Stomach (tissue), 4 donors: ENCODE results near the gene CHRFAM7A.
"Not testable (repeated sequence)": the region's sequence is repeated elsewhere in the genome, so short reads cannot be mapped to it uniquely, and the experiment has no call there.

Experiments used
- CTCF ChIP-seq, 7 experiments: fragments of 450-650 bp in 4 of 7; fragments of 200-600 bp in 3 of 7; sonication (generic) in 3 of 7; IDR thresholded peaks; one replicate each; pipeline ENCODE4 v1.5.1; 2016 to 2019; ENCODE audit warnings: antibody characterized with exemption in 7 of 7, control low read depth in 2 of 7, mild to moderate bottlenecking in 1 of 7
- EP300 ChIP-seq: sonication (generic); formaldehyde crosslinking; IDR thresholded peaks from one replicate; pipeline ENCODE4 v1.6.1; 2017; ENCODE audit warnings: antibody characterized with exemption
- POLR2A ChIP-seq, 4 donors: fragments of 450-650 bp; IDR thresholded peaks; one replicate each; pipeline ENCODE4 v1.6.1; 2016; ENCODE audit warnings: antibody characterized with exemption in 4 of 4, control low read depth in 2 of 4, mild to moderate bottlenecking in 1 of 4, moderate library complexity in 1 of 4
- POLR2AphosphoS5 ChIP-seq, 3 donors: sonication (generic); formaldehyde crosslinking; IDR thresholded peaks; one replicate each; pipeline ENCODE4 v1.6.1; 2016; ENCODE audit warnings: antibody characterized with exemption in 3 of 3

GRCh38 chr15:30407636-30408035, 14.3 kb upstream of the CHRFAM7A start:
- not testable (repeated sequence) for TF ChIP-seq CTCF (IDR thresholded peaks at IDR 0.05); POLR2A (IDR thresholded peaks at IDR 0.05); POLR2AphosphoS5 (IDR thresholded peaks at IDR 0.05); EP300
